ENCODE measurements around the gene RECQL. TPM values are rescaled to one million over a fixed set of nuclear protein-coding genes. Genes with fewer than 3 reads are reported as not detected.

The RECQL gene
- total and polyA plus RNA-seq, 9 of the 15 experiments (the other 6 are each of a cell fraction or from before 2014, with no cell fraction given) = 22.2 to 44.7 (median 28.5) TPM

- DNase-seq (ENCODE audit: extremely low read depth in 1 of 4, low spot score in 3 of 4) (no peak), ATAC-seq (no peak), FAIRE-seq (no peak)
- H3K9ac ChIP-seq (ENCODE audit: insufficient read depth in 1 of 2, low read depth in 2 of 2, low read length in 2 of 2) = no peak overlapping the region
- in situ Hi-C loops (cut with MboI) = no loop called here
- H2AFZ ChIP-seq (ENCODE audit: low read depth, low read length) = no peak overlapping the region
- H3K9me3 ChIP-seq (replicated peaks; ENCODE audit: control insufficient read depth, insufficient read depth, low read depth, low read length) = no peaks in the 10 kb centered on the region
- H3K9me1 ChIP-seq (ENCODE audit: control insufficient read depth, insufficient read depth, low read length) = no peaks in the 10 kb centered on the region
- H3K79me2 ChIP-seq (ENCODE audit: control insufficient read depth, insufficient read depth, low read length) = no peaks in the 10 kb centered on the region
- ChIA-PET POLR2A (no interaction called here), CTCF (ENCODE audit: low intra/inter-chr PET ratio) (no interaction called here)
- no peak overlapping the region for H3K4me3 ChIP-seq
- TF ChIP-seq CGGBP1 (CRISPR knock-in tag; IDR thresholded peaks at IDR 0.05) (no peak), CREB3 (tag; conservative IDR thresholded peaks at IDR 0.05; ENCODE audit: low read depth) (no peak), MAZ (CRISPR knock-in tag; conservative IDR thresholded peaks at IDR 0.05 in 1 of 2, IDR thresholded peaks at IDR 0.05 in 1 of 2) (no peak), GABPB2 (CRISPR knock-in tag; conservative IDR thresholded peaks at IDR 0.05) (no peak), MAX (CRISPR knock-in tag; IDR thresholded peaks at IDR 0.05) (no peak), HMGN3 (IDR thresholded peaks at IDR 0.05; ENCODE audit: borderline replicate concordance, extremely low read depth, insufficient read length, low read depth, low read length) (no peak), THRB (CRISPR knock-in tag; conservative IDR thresholded peaks at IDR 0.05) (no peak)
- intact Hi-C loops (cut with micrococcal nuclease) = no loop called here
- WGBS (ENCODE audit: insufficient coverage, low coverage, missing lambda C conversion rate) = 6% methylated on average over 6 of the region's 6 CpGs
- H3K27ac ChIP-seq (ENCODE audit: extremely low read depth, low read depth, low read length) = no peak overlapping the region
- no peak overlapping the region for H3K4me2 ChIP-seq (ENCODE audit: insufficient read depth, low read length)
- H4K20me1 ChIP-seq (replicated peaks; ENCODE audit: control insufficient read depth, insufficient read depth, low read length) = no peaks in the 10 kb centered on the region
- H3K4me1 ChIP-seq (replicated peaks in 1 of 2; ENCODE audit: control insufficient read depth in 2 of 2, insufficient read depth in 2 of 2, low read length in 2 of 2) = no peaks in the 10 kb centered on the region
- H3K27me3 ChIP-seq (ENCODE audit: control insufficient read depth in 2 of 2, insufficient read depth in 2 of 2, low read length in 2 of 2) = peaks cover 0 to 4% of the 10 kb centered on the region in 2 experiments; a peak in 2 of 5 replicates
- H3K36me3 ChIP-seq (ENCODE audit: control insufficient read depth, insufficient read depth, low read length) = no peaks in the 10 kb centered on the region
- BruUV-seq (replicated peaks) = no TSS peak
Observed at GRCh38 chr12:21541773-21542172, 40.3 kb upstream of the RECQL start.
